Lung (tissue), 12 donors: Measurements from ENCODE around the gene DNASE1L3. TPM values are rescaled to one million over a fixed set of nuclear protein-coding genes. Genes with fewer than 3 reads are reported as not detected.

Source experiments
- ATAC-seq: fragments of 200-7000 bp; cut with Tn5 transposase; one replicate; pipeline ENCODE4 v1.9.1; 2020; ENCODE audit warnings: moderate number of reproducible peaks; ENCODE audit not compliant: insufficient read depth, low FRiP score
- DNase-seq, 3 donors: peaks; one replicate each; pipeline ENCODE4 v3.0.0-alpha.2; 2013 to 2017
- H3K27ac ChIP-seq, 2 donors: one replicate each; pipeline ENCODE4 v1.5.1; 2013; ENCODE audit warnings: mild to moderate bottlenecking in 2 of 2, moderate library complexity in 2 of 2, control low read depth in 1 of 2, inconsistent platforms in 1 of 2, low read depth in 1 of 2, low read length in 1 of 2
- H3K27me3 ChIP-seq, 3 donors: one replicate each; pipeline ENCODE4 v1.5.1; 2013; ENCODE audit warnings: low read length in 2 of 3; ENCODE audit not compliant: control insufficient read depth in 3 of 3, insufficient read depth in 3 of 3
- H3K36me3 ChIP-seq, 4 donors: one replicate each; pipeline ENCODE4 v1.5.1; 2013; ENCODE audit warnings: low read length in 4 of 4, mild to moderate bottlenecking in 1 of 4, moderate library complexity in 1 of 4; ENCODE audit not compliant: control insufficient read depth in 4 of 4, insufficient read depth in 4 of 4
- H3K4me1 ChIP-seq, 5 donors: one replicate each; pipeline ENCODE4 v1.5.1; 2013; ENCODE audit warnings: low read length in 5 of 5, mild to moderate bottlenecking in 2 of 5, moderate library complexity in 1 of 5; ENCODE audit not compliant: control insufficient read depth in 5 of 5, insufficient read depth in 5 of 5
- H3K4me3 ChIP-seq: one replicate; pipeline ENCODE4 v1.5.1; 2013; ENCODE audit warnings: mild to moderate bottlenecking, control low read depth, moderate library complexity
- H3K9ac ChIP-seq, 2 donors: one replicate each; pipeline ENCODE4 v1.5.1; 2013; ENCODE audit warnings: low read length in 2 of 2, control low read depth in 1 of 2; ENCODE audit not compliant: insufficient read depth in 1 of 2
- H3K9me3 ChIP-seq, 4 donors: one replicate each; pipeline ENCODE4 v1.5.1; 2013; ENCODE audit warnings: low read length in 3 of 4, mild to moderate bottlenecking in 1 of 4, moderate library complexity in 1 of 4; ENCODE audit not compliant: control insufficient read depth in 4 of 4, insufficient read depth in 3 of 4
- WGBS, 2 donors: extraction: QIAGEN DNeasy Blood & Tissue Kit; methylation state at CpG; one replicate each; pipeline ENCODE4 v1.1.7; 2013; 5-methylcytosine and 5-hydroxymethylcytosine counted together
- polyA plus RNA-seq, 2 donors: library from polyadenylated mRNA; stranded (reverse); fragments of 200-250 nt; gene quantifications; one replicate each; pipeline ENCODE4 v1.2.1, GENCODE V29; 2013
- total RNA-seq, 2 donors: library from RNA; depleted of rRNA in 1 of 2; stranded (reverse); fragments of >200 nt in 1 of 2; gene quantifications; one replicate each; pipeline ENCODE4 v1.2.1, GENCODE V29; 2014 to 2021
- TF ChIP-seq, protein P1 (sequence below): IDR thresholded peaks from 2 replicates; pipeline ENCODE4 v1.5.1; 2012; ENCODE audit warnings: mild to moderate bottlenecking; ENCODE audit errors: control extremely low read depth, extremely low read depth
- donor health status: control.
- donor health status: control.
- donor health status: Bipolar disorder and iron deficiency.
- donor health status: healthy.
- donor health status: DM: yes; HTN: yes; CAD: no.

DNASE1L3 gene
- total and polyA plus RNA-seq, 4 donors, result 1.2 to 10.7 (median 2.4) TPM

DNA sequence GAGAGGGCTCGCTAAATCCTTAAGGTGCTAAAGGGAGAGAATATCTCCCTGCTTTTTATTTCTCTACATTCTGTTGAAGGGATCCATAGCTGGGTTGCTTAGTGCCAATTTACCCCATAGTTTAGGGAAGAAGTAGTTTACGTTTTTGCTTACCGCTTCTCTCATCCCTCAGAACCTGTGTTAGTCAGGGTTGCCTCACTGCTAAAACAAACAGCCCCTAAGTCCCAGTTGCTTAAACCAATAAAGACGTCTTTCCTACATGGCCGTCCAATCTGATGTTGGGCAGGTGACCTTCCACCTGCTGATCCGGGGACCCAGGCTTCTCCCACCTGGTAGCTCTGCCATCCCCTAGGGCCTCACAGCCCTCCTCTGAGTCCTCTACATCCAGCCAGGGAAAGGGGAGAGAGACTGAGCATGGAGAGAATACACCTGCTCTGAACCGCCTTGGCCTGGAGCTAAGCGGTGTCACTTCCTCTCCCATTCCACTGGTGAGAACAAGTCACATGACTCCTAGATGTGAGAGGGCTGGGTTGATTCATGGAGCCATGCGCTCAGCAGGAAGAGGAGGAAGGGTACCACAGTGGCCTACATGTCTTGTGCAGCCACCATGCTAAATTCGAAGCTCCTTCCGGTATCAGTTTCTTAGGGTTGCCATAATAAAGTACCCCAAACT lies 26.3 kb downstream of the DNASE1L3 start:
- ATAC-seq (no peak), DNase-seq (no peak)
- Histone ChIP-seq H3K27ac (no peak overlapping the region), H3K36me3 (no peaks in the 10 kb centered on the region), H3K9me3 (no peaks in the 10 kb centered on the region), H3K4me1 (peaks cover 0 to 3% (median 0%) of the 10 kb centered on the region in 5 donors), H3K27me3 (no peaks in the 10 kb centered on the region), H3K4me3 (no peak overlapping the region), H3K9ac (no peak overlapping the region)
- WGBS, 2 donors, result 94 to 96% methylated on average over 11 of the region's 11 CpGs
- TF ChIP-seq, protein P1, sequence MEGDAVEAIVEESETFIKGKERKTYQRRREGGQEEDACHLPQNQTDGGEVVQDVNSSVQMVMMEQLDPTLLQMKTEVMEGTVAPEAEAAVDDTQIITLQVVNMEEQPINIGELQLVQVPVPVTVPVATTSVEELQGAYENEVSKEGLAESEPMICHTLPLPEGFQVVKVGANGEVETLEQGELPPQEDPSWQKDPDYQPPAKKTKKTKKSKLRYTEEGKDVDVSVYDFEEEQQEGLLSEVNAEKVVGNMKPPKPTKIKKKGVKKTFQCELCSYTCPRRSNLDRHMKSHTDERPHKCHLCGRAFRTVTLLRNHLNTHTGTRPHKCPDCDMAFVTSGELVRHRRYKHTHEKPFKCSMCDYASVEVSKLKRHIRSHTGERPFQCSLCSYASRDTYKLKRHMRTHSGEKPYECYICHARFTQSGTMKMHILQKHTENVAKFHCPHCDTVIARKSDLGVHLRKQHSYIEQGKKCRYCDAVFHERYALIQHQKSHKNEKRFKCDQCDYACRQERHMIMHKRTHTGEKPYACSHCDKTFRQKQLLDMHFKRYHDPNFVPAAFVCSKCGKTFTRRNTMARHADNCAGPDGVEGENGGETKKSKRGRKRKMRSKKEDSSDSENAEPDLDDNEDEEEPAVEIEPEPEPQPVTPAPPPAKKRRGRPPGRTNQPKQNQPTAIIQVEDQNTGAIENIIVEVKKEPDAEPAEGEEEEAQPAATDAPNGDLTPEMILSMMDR, result no peak

DNA sequence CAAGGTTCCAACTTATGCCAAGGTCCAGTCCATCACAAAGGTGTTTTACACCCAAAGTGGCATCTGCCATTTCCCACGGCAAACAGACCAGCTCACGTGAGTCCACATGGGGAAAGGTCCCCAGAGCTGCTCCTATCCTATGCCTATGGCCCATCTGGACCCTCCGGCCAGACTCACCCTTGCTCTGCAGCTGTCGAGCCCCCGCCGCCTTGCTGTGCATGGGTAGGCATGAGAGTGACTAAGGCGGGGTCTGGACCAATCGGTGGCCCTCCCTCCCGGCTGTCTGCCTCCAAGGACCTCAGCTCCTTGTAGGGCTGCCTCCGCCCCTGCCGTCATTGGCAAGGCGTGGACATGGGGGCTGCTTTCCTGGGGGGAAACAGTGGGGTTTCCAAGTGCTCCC lies 26.9 kb downstream of the DNASE1L3 start:
- TF ChIP-seq, protein P1, result no peak
- DNase-seq, result no peak
- Histone ChIP-seq H3K9me3 (no peaks in the 10 kb centered on the region), H3K36me3 (no peaks in the 10 kb centered on the region), H3K27ac (no peak overlapping the region), H3K4me3 (no peak overlapping the region), H3K27me3 (no peaks in the 10 kb centered on the region), H3K4me1 (peaks cover 0 to 2% (median 0%) of the 10 kb centered on the region in 5 donors), H3K9ac (no peak overlapping the region)
- 95 to 96% methylated on average over 12 of the region's 12 CpGs for WGBS, 2 donors
- ATAC-seq, result no peak

DNA sequence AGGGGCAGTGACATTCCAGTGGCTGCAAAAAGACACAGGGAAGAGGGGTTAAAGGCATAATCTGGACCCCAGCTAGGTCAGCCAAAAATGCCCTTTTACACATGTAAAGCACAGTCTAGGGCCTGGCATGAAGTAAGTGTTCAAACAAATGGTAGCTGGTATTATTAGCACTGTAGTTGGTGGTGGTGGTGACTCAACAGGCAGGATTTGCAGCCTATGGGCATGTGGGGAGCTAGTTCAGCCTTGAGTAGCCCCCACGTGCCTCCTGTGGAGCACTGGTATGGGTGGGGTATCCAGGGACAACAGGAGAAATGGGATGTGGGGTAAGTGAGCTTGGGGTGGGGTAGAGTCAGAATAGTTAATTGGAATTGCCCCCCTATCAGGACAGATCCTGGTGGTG lies 27.6 kb downstream of the DNASE1L3 start:
- no peaks in the 10 kb centered on the region for H3K4me1 ChIP-seq
- H3K4me3 ChIP-seq, result no peak overlapping the region
- H3K36me3 ChIP-seq, result no peaks in the 10 kb centered on the region
- H3K9ac ChIP-seq, result no peak overlapping the region
- TF ChIP-seq, protein P1, result no peak
- H3K9me3 ChIP-seq, result no peaks in the 10 kb centered on the region
- no peaks in the 10 kb centered on the region for H3K27me3 ChIP-seq
- 87 to 93% methylated on average over 1 of the region's 1 CpG for WGBS, 2 donors
- H3K27ac ChIP-seq, result no peak overlapping the region
- DNase-seq (no peak), ATAC-seq (no peak)
